ENCODE measurements around the gene PITPNC1.
"Not testable (repeated sequence)": the region's sequence is repeated elsewhere in the genome, so short reads cannot be mapped to it uniquely, and the experiment has no call there.

PITPNC1 gene

DNA sequence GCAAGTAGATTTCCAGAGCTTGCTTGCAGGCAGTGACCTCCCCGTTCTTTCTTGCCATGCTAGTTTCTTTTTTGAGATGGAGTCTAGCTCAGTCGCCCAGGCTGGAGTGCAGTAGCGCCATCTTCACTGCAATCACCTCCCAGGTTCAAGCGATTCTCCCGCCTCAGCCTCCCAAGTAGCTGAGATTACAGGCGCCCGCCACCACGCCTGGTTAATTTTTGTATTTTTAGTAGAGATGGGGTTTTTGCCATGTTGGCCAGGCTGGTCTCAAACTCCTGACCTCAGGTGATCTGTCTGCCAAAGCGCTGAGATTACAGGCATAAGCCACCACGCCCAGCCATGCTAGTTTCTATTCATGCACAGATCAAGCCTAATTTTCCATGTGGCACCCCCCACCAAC lies 139.5 kb downstream of the PITPNC1 start:
- H3K4me3 ChIP-seq (ENCODE audit: low read depth, low read length); H3K27me3 ChIP-seq (ENCODE audit: insufficient read depth, low read length); H3K9ac ChIP-seq (ENCODE audit: low read length); H2BK5ac ChIP-seq (ENCODE audit: low read depth, low read length, poor library complexity); H3K14ac ChIP-seq (ENCODE audit: low read length); H4K8ac ChIP-seq (ENCODE audit: low read depth, low read length); H4K91ac ChIP-seq (ENCODE audit: low read depth, low read length); H2BK12ac ChIP-seq (ENCODE audit: low read length); H3K9me3 ChIP-seq (ENCODE audit: insufficient read depth, low read depth, low read length); H3K79me2 ChIP-seq (ENCODE audit: control insufficient read depth, insufficient read depth, low read length, poor library complexity); H3K4ac ChIP-seq (ENCODE audit: low read depth, low read length); H4K12ac ChIP-seq (ENCODE audit: low read depth, low read length); H3K18ac ChIP-seq (ENCODE audit: low read length); H3K23ac ChIP-seq (ENCODE audit: low read length); H2BK120ac ChIP-seq (ENCODE audit: insufficient read depth, low read length, poor library complexity); H3K79me1 ChIP-seq (ENCODE audit: low read length); H2AK5ac ChIP-seq (ENCODE audit: low read length); DNase-seq; H3K27ac ChIP-seq (ENCODE audit: low read depth, low read length); H3K4me1 ChIP-seq (ENCODE audit: control insufficient read depth in 1 of 2, insufficient read depth in 2 of 2, low read length in 2 of 2); H2AFZ ChIP-seq (ENCODE audit: insufficient read depth, low read length, poor library complexity); H3K4me2 ChIP-seq (ENCODE audit: low read length); H3K36me3 ChIP-seq (ENCODE audit: control insufficient read depth in 1 of 2, insufficient read depth in 2 of 2, low read length in 2 of 2): not testable (repeated sequence)
- WGBS (ENCODE audit: extremely low coverage, insufficient coverage, insufficient read length), result no CpG with 5 or more reads among the region's 10 CpGs

DNA sequence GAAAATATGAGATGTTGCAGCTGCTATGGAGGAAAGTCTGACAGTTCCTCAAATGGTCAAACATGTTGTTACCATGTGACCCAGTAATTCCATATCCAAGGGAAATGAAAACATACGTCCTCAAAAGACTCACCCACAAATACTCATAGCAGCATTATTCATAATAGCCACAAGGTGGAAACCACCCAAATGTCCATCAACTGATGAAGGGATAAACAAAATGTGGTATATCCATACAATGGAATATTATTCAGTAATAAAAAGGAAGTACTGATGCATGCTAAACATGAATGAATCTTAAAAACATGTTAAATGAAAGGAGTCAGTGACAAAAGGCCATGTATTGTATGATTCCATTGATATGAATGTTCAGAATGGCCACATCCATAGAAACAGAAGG lies 140.2 kb downstream of the PITPNC1 start:
- no CpG with 5 or more reads among the region's 1 CpG for WGBS (ENCODE audit: extremely low coverage, insufficient coverage, insufficient read length)
- Histone ChIP-seq H4K12ac (ENCODE audit: low read depth, low read length) (no peak overlapping the region), H3K4ac (ENCODE audit: low read depth, low read length) (no peak overlapping the region), H2BK12ac (ENCODE audit: low read length) (no peak overlapping the region), H3K9ac (ENCODE audit: low read length) (no peak overlapping the region), H3K79me1 (ENCODE audit: low read length) (no peaks in the 10 kb centered on the region), H3K4me2 (ENCODE audit: low read length) (no peak overlapping the region), H3K36me3 (ENCODE audit: control insufficient read depth in 1 of 2, insufficient read depth in 2 of 2, low read length in 2 of 2) (no peaks in the 10 kb centered on the region), H4K8ac (ENCODE audit: low read depth, low read length) (no peak overlapping the region), H3K18ac (ENCODE audit: low read length) (no peak overlapping the region), H2BK120ac (ENCODE audit: insufficient read depth, low read length, poor library complexity) (no peak overlapping the region), H3K27ac (ENCODE audit: low read depth, low read length) (no peak overlapping the region), H3K23ac (ENCODE audit: low read length) (no peak overlapping the region), H3K27me3 (ENCODE audit: insufficient read depth, low read length) (no peaks in the 10 kb centered on the region), H2AFZ (ENCODE audit: insufficient read depth, low read length, poor library complexity) (no peak overlapping the region), H2AK5ac (ENCODE audit: low read length) (no peak overlapping the region), H3K4me1 (ENCODE audit: control insufficient read depth in 1 of 2, insufficient read depth in 2 of 2, low read length in 2 of 2) (peaks cover 2 to 7% of the 10 kb centered on the region in 2 experiments), H4K91ac (ENCODE audit: low read depth, low read length) (no peak overlapping the region), H3K9me3 (ENCODE audit: insufficient read depth, low read depth, low read length) (no peaks in the 10 kb centered on the region), H3K14ac (ENCODE audit: low read length) (no peak overlapping the region), H3K79me2 (ENCODE audit: control insufficient read depth, insufficient read depth, low read length, poor library complexity) (no peaks in the 10 kb centered on the region), H2BK5ac (ENCODE audit: low read depth, low read length, poor library complexity) (no peak overlapping the region), H3K4me3 (ENCODE audit: low read depth, low read length) (no peak overlapping the region)
- no peak for DNase-seq

DNA sequence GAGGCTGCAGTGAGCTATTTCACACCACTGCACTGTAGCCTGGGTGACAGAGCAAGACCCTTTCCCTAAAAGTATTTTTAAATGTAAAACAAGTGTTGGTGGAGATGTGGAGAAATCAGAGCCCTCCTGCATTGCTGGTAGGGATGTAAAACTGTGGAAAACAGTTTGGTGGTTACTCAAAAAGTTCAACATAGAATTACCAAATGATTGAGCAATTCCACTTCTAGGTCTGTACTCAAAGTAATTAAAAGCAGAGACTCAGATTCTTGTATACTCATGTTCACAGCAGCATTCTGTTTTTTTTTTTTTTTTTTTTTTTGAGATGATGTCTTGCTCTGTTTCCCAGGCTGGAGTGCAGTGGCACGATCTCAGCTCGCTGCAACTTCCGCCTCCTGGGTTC lies 141.8 kb downstream of the PITPNC1 start:
- H3K4me1 ChIP-seq (ENCODE audit: control insufficient read depth in 1 of 2, insufficient read depth in 2 of 2, low read length in 2 of 2), result peaks cover 2 to 7% of the 10 kb centered on the region in 2 experiments
- no peak overlapping the region for H3K9ac ChIP-seq (ENCODE audit: low read length)
- no peak overlapping the region for H3K4me3 ChIP-seq (ENCODE audit: low read depth, low read length)
- H2AFZ ChIP-seq (ENCODE audit: insufficient read depth, low read length, poor library complexity), result no peak overlapping the region
- no peaks in the 10 kb centered on the region for H3K36me3 ChIP-seq (ENCODE audit: control insufficient read depth in 1 of 2, insufficient read depth in 2 of 2, low read length in 2 of 2)
- H3K27ac ChIP-seq (ENCODE audit: low read depth, low read length), result no peak overlapping the region
- no peak overlapping the region for H3K23ac ChIP-seq (ENCODE audit: low read length)
- DNase-seq, result no peak
- H3K4ac ChIP-seq (ENCODE audit: low read depth, low read length), result no peak overlapping the region
- H4K8ac ChIP-seq (ENCODE audit: low read depth, low read length), result no peak overlapping the region
- H3K79me1 ChIP-seq (ENCODE audit: low read length), result no peaks in the 10 kb centered on the region
- no peaks in the 10 kb centered on the region for H3K27me3 ChIP-seq (ENCODE audit: insufficient read depth, low read length)
- H2AK5ac ChIP-seq (ENCODE audit: low read length), result no peak overlapping the region
- H3K4me2 ChIP-seq (ENCODE audit: low read length), result no peak overlapping the region
- H3K9me3 ChIP-seq (ENCODE audit: insufficient read depth, low read depth, low read length), result no peaks in the 10 kb centered on the region
- H3K18ac ChIP-seq (ENCODE audit: low read length), result no peak overlapping the region
- H4K91ac ChIP-seq (ENCODE audit: low read depth, low read length), result no peak overlapping the region
- WGBS (ENCODE audit: extremely low coverage, insufficient coverage, insufficient read length), result no CpG with 5 or more reads among the region's 3 CpGs
- H3K79me2 ChIP-seq (ENCODE audit: control insufficient read depth, insufficient read depth, low read length, poor library complexity), result no peaks in the 10 kb centered on the region
- no peak overlapping the region for H3K14ac ChIP-seq (ENCODE audit: low read length)
- H2BK120ac ChIP-seq (ENCODE audit: insufficient read depth, low read length, poor library complexity), result no peak overlapping the region
- no peak overlapping the region for H4K12ac ChIP-seq (ENCODE audit: low read depth, low read length)
- H2BK5ac ChIP-seq (ENCODE audit: low read depth, low read length, poor library complexity), result no peak overlapping the region
- H2BK12ac ChIP-seq (ENCODE audit: low read length), result no peak overlapping the region

DNA sequence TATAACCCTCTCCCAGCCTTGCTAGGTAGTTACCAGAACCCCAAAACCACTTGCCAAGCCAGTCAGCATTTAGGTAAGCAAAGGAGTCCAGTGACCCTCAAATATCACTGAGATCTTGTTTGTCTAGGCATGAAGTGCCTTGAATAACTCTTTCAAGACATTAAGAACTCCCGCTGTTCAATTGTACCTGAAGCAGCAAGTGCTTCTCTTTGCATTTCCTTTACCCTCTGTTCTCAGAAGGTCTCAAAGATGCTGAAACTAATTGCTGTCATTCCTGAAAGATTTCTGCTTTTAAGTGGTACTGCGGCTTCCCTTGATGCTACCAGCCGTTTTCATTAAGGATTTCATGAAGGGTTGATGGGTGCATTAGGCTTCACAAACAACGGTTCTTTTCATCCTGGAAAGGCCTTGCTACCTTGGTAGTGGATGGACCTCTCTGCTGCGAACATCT lies 142.7 kb downstream of the PITPNC1 start:
- Histone ChIP-seq H3K36me3 (ENCODE audit: control insufficient read depth in 1 of 2, insufficient read depth in 2 of 2, low read length in 2 of 2) (no peaks in the 10 kb centered on the region), H2BK5ac (ENCODE audit: low read depth, low read length, poor library complexity) (no peak overlapping the region), H3K23ac (ENCODE audit: low read length) (no peak overlapping the region), H4K12ac (ENCODE audit: low read depth, low read length) (no peak overlapping the region), H2AFZ (ENCODE audit: insufficient read depth, low read length, poor library complexity) (no peak overlapping the region), H2BK12ac (ENCODE audit: low read length) (no peak overlapping the region), H3K4me2 (ENCODE audit: low read length) (no peak overlapping the region), H3K9me3 (ENCODE audit: insufficient read depth, low read depth, low read length) (no peaks in the 10 kb centered on the region), H3K27ac (ENCODE audit: low read depth, low read length) (no peak overlapping the region), H3K4me1 (ENCODE audit: control insufficient read depth in 1 of 2, insufficient read depth in 2 of 2, low read length in 2 of 2) (peaks cover 2 to 7% of the 10 kb centered on the region in 2 experiments), H3K4me3 (ENCODE audit: low read depth, low read length) (no peak overlapping the region), H3K79me2 (ENCODE audit: control insufficient read depth, insufficient read depth, low read length, poor library complexity) (no peaks in the 10 kb centered on the region), H3K4ac (ENCODE audit: low read depth, low read length) (no peak overlapping the region), H2BK120ac (ENCODE audit: insufficient read depth, low read length, poor library complexity) (no peak overlapping the region), H4K91ac (ENCODE audit: low read depth, low read length) (no peak overlapping the region), H3K18ac (ENCODE audit: low read length) (no peak overlapping the region), H3K9ac (ENCODE audit: low read length) (no peak overlapping the region), H2AK5ac (ENCODE audit: low read length) (no peak overlapping the region), H3K14ac (ENCODE audit: low read length) (no peak overlapping the region), H3K79me1 (ENCODE audit: low read length) (no peaks in the 10 kb centered on the region), H4K8ac (ENCODE audit: low read depth, low read length) (no peak overlapping the region), H3K27me3 (ENCODE audit: insufficient read depth, low read length) (no peaks in the 10 kb centered on the region)
- no CpG with 5 or more reads among the region's 5 CpGs for WGBS (ENCODE audit: extremely low coverage, insufficient coverage, insufficient read length)
- DNase-seq, result no peak
